CD1c-positive myeloid dendritic cell (primary cell): ENCODE results near the gene EFCAB6.

Experiments used
- DNase-seq: peaks from one replicate; pipeline ENCODE4 v3.0.0-alpha.2; 2016; ENCODE audit errors: extremely low spot score

The EFCAB6 gene

GRCh38 chr22:43637275-43638260 is 174.5 kb downstream of the EFCAB6 start:
- no peak for DNase-seq

DNA sequence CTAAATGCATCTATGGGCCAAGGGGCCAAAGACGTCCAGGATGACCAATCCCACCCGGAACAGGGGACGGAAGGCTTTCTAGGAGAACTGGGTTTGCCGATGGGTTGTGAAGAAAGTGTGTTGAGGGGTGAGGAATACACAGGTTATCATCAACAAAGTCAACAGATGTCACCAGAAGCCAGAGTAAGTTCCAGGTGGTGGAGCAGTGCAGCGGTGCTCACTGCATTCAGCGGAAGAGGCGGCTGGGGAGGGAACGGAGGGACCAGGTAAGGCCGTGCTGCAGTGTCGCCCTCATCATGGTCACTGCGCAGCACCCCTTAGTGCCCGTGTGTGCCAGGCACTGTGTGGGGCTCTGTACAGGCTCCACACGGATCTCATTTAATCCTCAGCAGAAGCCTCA is 176.0 kb downstream of the EFCAB6 start:
- no peak for DNase-seq

- DNase-seq = no peak
Observed at GRCh38 chr22:43635101-43635500, 177.0 kb downstream of the EFCAB6 start.

DNA sequence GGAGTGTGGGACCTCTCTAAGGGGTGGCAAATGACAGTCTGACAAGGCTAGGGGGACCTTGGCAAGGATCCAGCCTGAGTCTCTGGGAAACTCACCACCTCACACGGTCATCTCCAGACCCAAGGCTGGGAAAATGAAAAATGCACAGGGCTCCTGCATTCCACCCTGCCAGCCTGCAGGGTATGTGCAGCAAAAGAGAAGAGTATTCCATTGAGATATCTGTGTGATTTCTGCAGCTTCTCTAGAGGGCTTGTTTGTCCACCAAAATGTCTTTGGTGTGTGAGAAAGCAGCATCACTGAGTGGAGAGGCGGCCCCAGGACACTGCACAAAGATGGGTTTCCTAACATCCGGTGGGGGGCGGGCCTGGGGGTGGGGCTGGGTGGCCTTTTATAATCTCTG is 177.8 kb downstream of the EFCAB6 start:
- DNase-seq = no peak

GRCh38 chr22:43633631-43634285 is 178.3 kb downstream of the EFCAB6 start:
- no peak for DNase-seq

DNA sequence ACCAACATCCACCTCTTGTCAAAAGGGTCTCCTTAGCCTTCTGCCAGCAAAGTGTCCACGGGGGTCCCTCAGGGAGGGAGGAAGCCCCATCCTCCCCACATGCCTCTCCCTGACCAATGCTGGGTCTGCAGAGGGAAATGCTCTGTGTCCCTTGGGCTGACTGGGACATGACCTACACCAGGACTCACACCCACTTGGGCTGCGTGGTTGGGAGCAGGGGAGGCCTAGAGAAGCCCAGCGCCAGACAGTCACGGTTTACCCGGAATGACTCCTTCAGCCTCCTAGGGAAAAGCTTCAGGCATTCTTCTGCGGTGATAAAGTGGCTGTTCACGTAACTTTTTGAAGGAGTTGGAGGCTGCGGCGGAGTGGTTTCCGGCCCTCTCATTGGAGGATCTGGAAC is 180.3 kb downstream of the EFCAB6 start:
- no peak for DNase-seq

DNA sequence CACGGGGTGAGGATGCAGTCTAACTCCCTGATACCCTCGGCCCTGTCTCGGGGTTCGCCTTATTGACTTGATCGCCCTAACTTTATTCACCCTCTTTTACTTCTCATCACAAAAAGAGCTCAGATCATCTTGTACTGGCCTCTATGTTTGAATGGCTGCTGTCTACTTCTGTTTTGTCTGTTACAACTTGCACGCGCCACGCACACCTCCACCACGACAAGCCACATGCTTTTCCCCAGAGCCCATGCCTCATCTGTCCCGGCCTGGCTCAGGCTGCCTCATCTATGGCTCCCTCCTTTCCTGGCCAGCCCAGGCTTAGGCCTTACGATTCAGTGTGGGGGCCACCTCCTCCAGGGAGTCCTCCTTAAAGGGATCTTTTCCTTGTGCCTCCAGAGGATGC is 180.9 kb downstream of the EFCAB6 start:
- no peak for DNase-seq

DNA sequence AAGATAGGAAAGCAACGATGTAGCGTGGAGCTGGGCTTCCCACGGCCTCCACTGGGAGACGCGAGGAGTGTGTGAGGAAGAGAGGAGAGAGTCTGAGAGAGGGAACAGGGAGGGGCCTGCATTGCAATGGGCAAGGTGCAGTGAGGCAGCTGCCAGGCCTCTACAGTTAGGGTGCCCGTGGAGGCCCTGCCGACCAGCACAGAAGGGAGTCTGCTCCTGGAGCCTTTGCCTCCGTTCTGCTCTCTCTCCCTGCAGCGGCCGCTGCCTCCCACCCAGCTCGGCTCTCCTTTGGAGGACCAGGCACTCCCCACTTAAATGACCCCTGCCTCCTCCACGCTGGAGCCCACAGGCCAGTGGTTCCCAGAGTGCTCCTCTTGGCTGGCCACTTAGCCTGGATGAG is 181.7 kb downstream of the EFCAB6 start:
- no peak for DNase-seq

GRCh38 chr22:43628250-43628649 is 183.9 kb downstream of the EFCAB6 start:
- DNase-seq = no peak

GRCh38 chr22:43627485-43628213 is 184.5 kb downstream of the EFCAB6 start:
- no peak for DNase-seq

DNA sequence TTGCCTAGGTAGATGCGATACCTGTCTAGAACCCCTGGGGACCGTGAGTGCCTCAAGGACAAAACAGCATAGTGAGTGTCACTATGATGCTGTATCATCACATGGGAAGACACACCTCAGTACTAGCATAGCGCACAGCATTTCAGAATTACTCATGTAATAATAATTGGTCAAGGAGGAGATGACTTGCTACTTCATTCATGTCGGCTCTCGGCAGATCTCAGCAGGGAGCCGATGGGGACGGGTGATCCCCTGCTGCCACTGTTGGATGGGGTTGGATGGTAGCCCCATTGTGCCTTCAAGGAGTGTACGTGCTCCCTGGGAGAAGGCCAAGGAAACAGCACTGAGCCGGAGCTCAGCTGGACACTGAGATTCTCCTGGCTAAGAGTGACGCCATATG is 186.9 kb downstream of the EFCAB6 start:
- no peak for DNase-seq

GRCh38 chr22:43624144-43624998 is 187.7 kb downstream of the EFCAB6 start:
- DNase-seq = no peak

GRCh38 chr22:43622886-43623285 is 189.2 kb downstream of the EFCAB6 start:
- DNase-seq = no peak

DNA sequence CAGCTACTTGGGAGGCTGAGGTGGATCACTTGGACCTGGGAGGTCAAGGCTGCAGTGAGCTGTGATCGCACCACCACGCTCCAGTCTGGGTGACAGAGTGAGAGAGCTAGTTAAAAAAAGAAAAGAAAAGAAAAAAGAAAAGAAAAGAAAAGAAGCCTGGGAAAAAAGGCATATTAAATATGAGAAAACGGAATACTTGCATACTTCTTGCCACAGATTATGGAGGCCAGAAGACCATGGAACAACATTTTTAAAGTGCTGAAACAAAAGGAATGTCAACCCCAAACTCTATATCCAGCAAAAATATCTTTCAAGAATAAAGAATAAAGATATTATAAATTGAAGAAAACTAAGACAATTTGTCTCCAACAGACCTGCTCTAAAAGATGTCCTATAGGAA is 191.9 kb downstream of the EFCAB6 start:
- DNase-seq = no peak

GRCh38 chr22:43618517-43618916 is 193.6 kb downstream of the EFCAB6 start:
- no peak for DNase-seq

GRCh38 chr22:43616645-43617044 is 195.5 kb downstream of the EFCAB6 start:
- DNase-seq = no peak

DNA sequence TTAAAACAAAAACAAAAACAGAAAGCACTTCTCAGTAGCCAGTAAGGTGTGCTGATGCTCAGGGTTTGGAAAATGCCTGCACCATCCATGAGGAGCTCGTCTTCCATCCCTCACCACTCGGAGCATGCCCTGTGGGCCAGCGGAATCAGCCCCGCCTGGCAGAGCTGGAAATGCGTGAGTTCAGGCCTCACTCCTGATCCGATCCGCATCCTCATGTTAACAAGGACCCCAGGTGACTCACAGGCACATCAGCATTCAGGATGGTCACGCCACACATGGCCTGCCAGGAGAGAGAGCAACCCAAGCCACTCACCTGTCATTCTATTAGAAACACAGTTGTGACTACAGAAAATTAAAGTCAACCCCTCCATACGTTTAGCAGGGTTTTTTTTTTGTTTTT is 211.8 kb downstream of the EFCAB6 start:
- no peak for DNase-seq

DNA sequence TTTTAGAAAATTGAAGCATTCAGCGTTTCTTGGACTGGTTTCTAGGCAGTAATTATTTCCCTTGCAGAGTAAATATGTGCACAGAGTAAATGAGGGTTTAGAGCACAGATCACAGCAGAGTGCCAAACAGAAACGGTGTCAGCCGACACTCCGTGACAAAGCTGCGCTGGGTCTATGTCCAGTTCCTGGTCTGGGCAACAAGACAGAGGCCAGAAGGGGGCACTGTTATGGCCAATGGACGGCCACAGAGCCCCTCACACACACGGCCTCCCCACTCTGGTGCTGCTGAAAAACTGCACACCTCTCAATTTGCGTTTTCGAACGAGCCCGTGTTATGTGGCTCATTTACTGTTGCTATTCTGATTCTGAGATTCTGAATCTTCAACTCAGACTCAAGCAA is 219.6 kb downstream of the EFCAB6 start:
- no peak for DNase-seq

DNA sequence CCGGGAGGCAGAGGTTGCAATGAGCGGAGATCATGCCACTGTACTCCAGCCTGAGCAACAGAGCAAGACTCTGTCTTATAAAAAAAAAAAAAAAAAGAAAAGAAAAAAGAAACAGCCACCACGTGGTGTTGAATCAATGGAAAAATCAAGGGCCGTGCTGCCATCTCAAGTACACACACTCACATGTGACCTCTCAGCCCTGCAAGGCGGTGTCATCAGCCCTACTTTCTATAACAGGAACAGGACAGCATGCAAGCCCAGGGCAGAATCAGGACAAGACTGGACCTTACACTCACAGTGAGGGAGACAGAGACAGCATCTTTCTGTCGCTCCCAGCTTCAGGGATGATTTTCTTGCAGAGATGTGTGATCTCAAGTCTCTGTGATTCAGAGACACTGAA is 220.7 kb downstream of the EFCAB6 start:
- DNase-seq = no peak

- DNase-seq = no peak
Observed at GRCh38 chr22:43587574-43587973, 224.5 kb downstream of the EFCAB6 start.

DNA sequence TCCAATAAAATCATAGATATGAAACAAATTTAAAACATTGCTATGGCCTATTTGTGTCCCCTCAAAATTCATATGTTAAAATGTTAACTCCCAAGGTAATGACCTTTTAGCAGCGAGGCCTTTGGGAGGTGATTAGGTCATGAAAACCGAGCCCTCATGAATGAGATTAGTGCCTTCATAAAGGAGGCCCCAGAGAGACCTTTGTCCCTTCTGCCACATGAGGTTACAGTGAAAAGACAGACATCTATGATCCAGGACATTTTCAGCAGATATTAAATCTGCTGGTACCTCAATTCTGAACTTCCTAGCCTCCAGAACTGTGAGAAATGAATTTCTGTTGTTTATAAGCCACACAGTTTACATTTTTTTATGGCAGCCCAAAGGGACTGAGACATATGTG is 228.6 kb downstream of the EFCAB6 start:
- DNase-seq = no peak

DNA sequence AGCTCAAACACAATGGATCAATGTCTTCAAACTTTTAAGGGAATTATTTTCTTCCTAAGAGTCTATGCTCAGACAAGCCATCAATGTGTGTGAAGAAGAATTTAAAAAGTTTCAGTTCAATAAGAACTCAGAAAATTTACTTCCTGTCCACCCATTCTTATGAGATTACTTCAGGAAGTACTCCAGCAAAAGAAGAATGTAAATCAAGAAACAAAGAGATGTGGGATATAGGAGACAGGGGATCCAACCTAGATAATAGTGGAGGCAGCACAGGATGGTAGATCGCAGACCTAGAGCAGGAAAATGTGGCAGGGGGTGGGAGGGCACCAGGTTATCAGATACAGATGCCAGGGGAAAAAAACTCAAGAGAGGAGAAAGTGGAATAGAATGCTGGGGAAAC is 229.7 kb downstream of the EFCAB6 start:
- no peak for DNase-seq
